HG03565 (cell line): Measurements from ENCODE around the gene MOSMO.
"Not testable (repeated sequence)": the region's sequence is repeated elsewhere in the genome, so short reads cannot be mapped to it uniquely, and the experiment has no call there.

ENCODE experiments used
- ATAC-seq: cut with Tn5 transposase; IDR thresholded peaks from one replicate; pipeline ENCODE4 v1.9.1; 2021; ENCODE audit warnings: mild to moderate bottlenecking, moderate library complexity; ENCODE audit not compliant: unreplicated experiment

Gene MOSMO

GRCh38 chr16:22089910-22090309, 82.0 kb downstream of the MOSMO start:
- ATAC-seq, result no peak

- ATAC-seq, result no peak
Observed at GRCh38 chr16:22091721-22092120, 83.8 kb downstream of the MOSMO start.

- no peak for ATAC-seq
Observed at GRCh38 chr16:22092143-22092933, 84.4 kb downstream of the MOSMO start, which contains the start of gene VWA3A. VWA3A (plus strand) TSS chr16:22092541; CDS start chr16:22092638, 97 bp downstream.

- ATAC-seq, result no peak
Observed at GRCh38 chr16:22093331-22093730, 85.4 kb downstream of the MOSMO start.

GRCh38 chr16:22093996-22094395, 86.1 kb downstream of the MOSMO start:
- no peak for ATAC-seq

GRCh38 chr16:22098405-22099255, 90.7 kb downstream of the MOSMO start:
- ATAC-seq, result no peak

- ATAC-seq, result no peak
Observed at GRCh38 chr16:22099256-22099975, 91.5 kb downstream of the MOSMO start.

GRCh38 chr16:22103441-22103840, 95.5 kb downstream of the MOSMO start:
- no peak for ATAC-seq

- no peak for ATAC-seq
Observed at GRCh38 chr16:22109258-22109898, 101.5 kb downstream of the MOSMO start.

- not testable (repeated sequence) for ATAC-seq
Observed at GRCh38 chr16:22111629-22112028, 103.7 kb downstream of the MOSMO start.

GRCh38 chr16:22116095-22116700, 108.3 kb downstream of the MOSMO start:
- ATAC-seq, result no peak

GRCh38 chr16:22117609-22118008, 109.7 kb downstream of the MOSMO start:
- ATAC-seq, result no peak

GRCh38 chr16:22120440-22120839, 112.5 kb downstream of the MOSMO start:
- ATAC-seq, result no peak

- ATAC-seq, result no peak
Observed at GRCh38 chr16:22122239-22122638, 114.3 kb downstream of the MOSMO start.

GRCh38 chr16:22123146-22123545, 115.2 kb downstream of the MOSMO start:
- no peak for ATAC-seq

GRCh38 chr16:22123759-22124490, 116.0 kb downstream of the MOSMO start:
- ATAC-seq, result no peak

- no peak for ATAC-seq
Observed at GRCh38 chr16:22124583-22125284, 116.8 kb downstream of the MOSMO start.

- no peak for ATAC-seq
Observed at GRCh38 chr16:22126037-22126558, 118.2 kb downstream of the MOSMO start.

- ATAC-seq, result not testable (repeated sequence)
Observed at GRCh38 chr16:22128537-22128936, 120.6 kb downstream of the MOSMO start.
